B cell (primary cell): Measurements from ENCODE around the gene SMARCC2.

Experiments used
- CTCF ChIP-seq: fragments of 200-600 bp; IDR thresholded peaks from one replicate; pipeline ENCODE4 v1.8.0; 2022; ENCODE audit warnings: antibody characterized with exemption, mild to moderate bottlenecking
- EZH2 ChIP-seq: IDR thresholded peaks from 2 replicates; pipeline ENCODE4 v1.6.1; 2012; ENCODE audit warnings: borderline replicate concordance, low read depth, mild to moderate bottlenecking, moderate library complexity, low read length; ENCODE audit not compliant: insufficient read depth, poor library complexity, severe bottlenecking

DNA sequence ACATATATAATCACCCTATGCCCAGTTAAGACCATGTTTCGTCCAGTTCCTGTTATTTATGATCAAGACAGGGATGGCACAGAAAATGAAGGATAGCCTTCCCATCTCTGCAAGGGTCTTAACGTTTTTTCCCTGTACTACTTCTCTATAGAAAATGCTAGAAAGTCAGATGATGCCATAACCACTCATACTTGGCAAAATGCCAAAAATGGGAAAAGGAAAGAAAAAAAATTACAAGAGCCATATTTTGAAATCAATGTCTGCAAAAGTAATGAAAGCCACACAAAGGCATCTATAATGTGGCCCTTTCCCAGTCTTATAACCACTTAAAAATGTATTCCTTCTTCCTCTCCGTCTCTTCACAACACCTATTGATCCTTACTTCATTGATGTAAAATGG lies 38.7 kb downstream of the SMARCC2 start:
- TF ChIP-seq CTCF (no peak), EZH2 (no peak)
